Activated T-cell treated with anti-CD3 and anti-CD28 coated beads, Interleukin-2, amount 50 U/mL, for 72 hours (primary cell): ENCODE measurements around the gene ATG7. TPM values are rescaled to one million over a fixed set of nuclear protein-coding genes. Genes with fewer than 3 reads are reported as not detected.
"Not testable (repeated sequence)": the region's sequence is repeated elsewhere in the genome, so short reads cannot be mapped to it uniquely, and the experiment has no call there.

Experiments used
- ATAC-seq, 2 donors: fragments of 150-1000 bp; cut with Tn5 transposase; replicated peaks in 1 of 2; 2 replicates each; pipeline ENCODE4 v1.10.0; 2021; ENCODE audit warnings: moderate library complexity in 2 of 2, mild to moderate bottlenecking in 1 of 2
- DNase-seq, 2 donors: peaks; one replicate each; pipeline ENCODE4 v3.0.0; 2021 to 2022; ENCODE audit warnings: mixed read lengths in 1 of 2
- H3K27ac Mint-ChIP-seq: one replicate; pipeline ENCODE4 v1.8.0; 2022; ENCODE audit warnings: mild to moderate bottlenecking, moderate library complexity, mixed read lengths
- H3K27me3 Mint-ChIP-seq: one replicate; pipeline ENCODE4 v1.8.0; 2022; ENCODE audit warnings: low read depth, mixed read lengths
- H3K36me3 Mint-ChIP-seq, 2 donors: one replicate each; pipeline ENCODE4 v1.8.0; 2022; ENCODE audit warnings: mixed read lengths in 2 of 2, mild to moderate bottlenecking in 1 of 2; ENCODE audit not compliant: insufficient read depth in 2 of 2
- H3K4me1 Mint-ChIP-seq: one replicate; pipeline ENCODE4 v1.8.0; 2022; ENCODE audit warnings: low read depth, mixed read lengths
- H3K4me3 Mint-ChIP-seq, 2 donors: one replicate each; pipeline ENCODE4 v1.8.0; 2022; ENCODE audit warnings: mild to moderate bottlenecking in 2 of 2, mixed read lengths in 2 of 2, moderate library complexity in 2 of 2
- H3K9me3 Mint-ChIP-seq, 2 donors: one replicate each; pipeline ENCODE4 v1.8.0; 2022; ENCODE audit warnings: mixed read lengths in 2 of 2
- total RNA-seq, 2 donors: library from RNA; stranded (reverse); gene quantifications; one replicate each; pipeline ENCODE4 v1.2.3, GENCODE V29; 2022

The ATG7 gene
- total RNA-seq, 2 donors from 2014 or later: 29.7 to 38.2 TPM

DNA sequence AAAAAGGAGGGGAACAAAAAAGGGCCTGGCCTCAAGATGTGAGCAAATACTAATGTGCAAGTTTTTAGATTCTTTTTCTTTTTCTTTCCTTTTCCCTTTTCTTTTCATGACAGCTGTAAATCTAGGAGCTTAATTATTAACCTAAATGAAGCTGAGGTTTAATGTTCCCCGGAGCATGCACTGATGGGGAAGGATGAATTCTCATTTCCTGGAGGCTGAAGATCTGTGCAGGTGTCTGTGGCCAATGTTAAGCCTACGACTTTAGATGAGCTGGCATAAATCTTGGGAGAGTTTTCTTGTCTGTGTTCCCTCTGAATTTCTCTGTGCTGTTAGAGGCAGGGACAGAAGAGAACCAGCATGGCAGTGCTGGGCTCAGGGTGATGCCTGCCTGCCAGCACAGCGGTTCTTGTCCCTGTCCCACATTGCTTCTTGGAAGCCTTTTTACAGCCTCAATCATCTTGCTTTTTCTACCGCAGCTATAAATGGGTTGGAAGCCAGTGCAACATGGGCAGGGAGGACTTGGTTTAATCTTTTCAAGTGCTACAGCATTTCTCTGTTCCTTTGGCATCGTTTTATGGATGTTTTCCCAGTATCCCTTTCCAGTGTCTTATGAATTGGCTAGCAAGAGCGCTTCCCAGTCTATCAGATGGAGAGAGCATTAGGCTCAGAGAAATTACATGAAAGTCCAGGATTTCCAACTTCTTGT, 119.1 kb downstream of the ATG7 start:
- H3K36me3 Mint-ChIP-seq: no peaks in the 10 kb centered on the region

DNA sequence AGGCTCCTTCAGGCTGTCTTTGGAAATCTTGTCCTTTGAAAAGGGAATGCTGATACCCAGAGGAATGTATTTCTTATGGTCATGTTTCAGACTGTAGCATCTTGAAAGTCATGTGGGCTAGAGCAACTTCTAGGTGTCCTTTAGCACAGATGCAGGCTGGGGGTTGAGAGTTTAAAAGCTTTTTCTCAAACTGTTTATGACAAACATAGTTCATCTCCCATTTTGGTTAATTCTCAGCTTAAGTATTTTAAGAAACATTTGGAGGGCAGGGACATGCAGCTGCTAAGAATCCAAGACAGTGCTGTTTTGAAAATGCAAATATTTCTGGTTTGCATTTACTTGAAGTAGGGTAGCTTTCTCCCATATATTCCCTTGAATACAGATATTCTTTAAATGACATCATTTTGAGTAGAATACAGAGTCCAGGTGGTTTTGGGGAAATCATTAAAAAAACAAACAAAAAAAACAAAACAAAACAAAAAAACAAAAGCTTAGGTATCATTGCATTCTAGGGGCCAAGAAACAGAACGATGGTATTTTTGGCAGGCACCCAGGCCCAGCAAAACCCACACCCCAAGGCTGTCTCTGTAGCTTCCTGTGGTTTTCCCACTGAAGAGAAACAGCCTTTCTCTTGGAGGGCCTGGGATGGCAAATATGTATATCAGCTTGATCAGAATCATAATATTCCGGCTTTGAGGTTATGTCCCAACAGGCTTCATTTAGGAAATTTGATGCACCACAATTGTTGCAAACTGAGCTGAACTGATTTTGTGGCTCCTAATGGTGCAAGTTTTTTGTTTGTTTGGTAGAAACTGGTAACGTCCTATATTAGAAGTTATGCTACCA, 120.0 kb downstream of the ATG7 start:
- H3K4me3 Mint-ChIP-seq: no peak overlapping the region
- H3K9me3 Mint-ChIP-seq: no peaks in the 10 kb centered on the region
- no peaks in the 10 kb centered on the region for H3K36me3 Mint-ChIP-seq
- H3K4me1 Mint-ChIP-seq: peaks cover 22% of the 10 kb centered on the region
- DNase-seq (no peak), ATAC-seq (no peak)
- no peaks in the 10 kb centered on the region for H3K27me3 Mint-ChIP-seq
- no peak overlapping the region for H3K27ac Mint-ChIP-seq

More for the DNA sequence above, 119.1 kb downstream of the ATG7 start:
- no peak overlapping the region for H3K27ac Mint-ChIP-seq
- no peak for ATAC-seq
- H3K4me1 Mint-ChIP-seq: peaks cover 22% of the 10 kb centered on the region
- no peak for DNase-seq
- no peak overlapping the region for H3K4me3 Mint-ChIP-seq
- H3K9me3 Mint-ChIP-seq: no peaks in the 10 kb centered on the region
- no peaks in the 10 kb centered on the region for H3K27me3 Mint-ChIP-seq

DNA sequence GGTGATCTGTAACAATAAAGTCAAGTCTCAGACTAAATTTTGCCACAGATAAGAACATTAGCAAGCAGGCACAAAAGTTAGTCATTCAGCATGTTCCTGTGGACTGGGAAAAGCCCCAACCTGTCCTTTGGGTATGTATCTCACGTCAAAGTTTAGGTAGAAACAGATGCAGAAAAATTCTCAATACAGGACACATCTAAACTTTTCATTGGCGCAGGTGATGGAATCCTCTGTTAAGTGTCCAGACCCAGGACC, 120.6 kb downstream of the ATG7 start:
- no peak for ATAC-seq
- Mint-ChIP-seq H3K36me3 (no peaks in the 10 kb centered on the region), H3K4me3 (no peak overlapping the region), H3K27ac (no peak overlapping the region), H3K27me3 (no peaks in the 10 kb centered on the region), H3K4me1 (peaks cover 22% of the 10 kb centered on the region), H3K9me3 (no peaks in the 10 kb centered on the region)
- no peak for DNase-seq

DNA sequence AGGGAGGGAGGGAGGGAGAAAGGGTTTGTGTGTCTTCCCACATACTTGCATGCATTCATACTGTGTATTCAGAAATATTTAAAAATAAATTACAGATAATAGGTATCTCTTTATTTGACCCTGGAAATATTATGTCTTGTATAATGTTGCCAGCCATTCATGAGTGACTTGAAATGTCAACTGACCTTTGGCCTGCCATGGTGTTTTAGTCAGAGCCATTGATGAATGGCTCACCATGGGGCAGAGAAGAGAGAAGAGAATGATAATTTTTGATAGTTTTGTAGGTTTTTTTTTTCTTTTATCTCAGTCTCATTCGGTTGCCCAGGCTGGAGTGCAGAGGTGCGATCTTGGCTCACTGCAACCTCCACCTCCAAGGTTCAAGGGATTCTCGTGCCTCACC, 121.2 kb downstream of the ATG7 start:
- H3K36me3 Mint-ChIP-seq: no peaks in the 10 kb centered on the region
- ATAC-seq (no peak), DNase-seq (no peak)
- H3K27me3 Mint-ChIP-seq: no peaks in the 10 kb centered on the region
- no peak overlapping the region for H3K27ac Mint-ChIP-seq
- no peaks in the 10 kb centered on the region for H3K9me3 Mint-ChIP-seq
- peaks cover 22% of the 10 kb centered on the region for H3K4me1 Mint-ChIP-seq
- H3K4me3 Mint-ChIP-seq: no peak overlapping the region

DNA sequence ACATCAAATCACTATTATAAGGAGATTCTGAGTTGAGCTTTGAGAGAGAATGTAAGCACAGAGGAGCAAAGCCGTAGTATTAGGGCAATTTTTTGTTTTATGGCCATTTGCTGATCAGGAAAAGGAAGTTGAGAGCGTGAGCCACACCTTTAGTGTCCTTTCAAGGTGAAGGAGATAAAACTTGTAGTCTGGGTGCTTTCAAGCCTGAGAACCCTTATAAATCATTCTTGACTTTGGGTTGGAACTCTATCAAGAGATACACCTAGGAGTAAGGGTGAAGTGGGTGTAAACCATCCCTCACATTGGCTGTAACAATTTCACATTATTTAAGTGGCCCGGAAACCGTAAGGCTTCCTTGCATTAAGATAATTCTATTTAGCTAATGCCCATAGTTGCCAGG, 122.2 kb downstream of the ATG7 start:
- ATAC-seq (no peak), DNase-seq (no peak)
- H3K27ac Mint-ChIP-seq: no peak overlapping the region
- peaks cover 22% of the 10 kb centered on the region for H3K4me1 Mint-ChIP-seq
- no peaks in the 10 kb centered on the region for H3K27me3 Mint-ChIP-seq
- H3K9me3 Mint-ChIP-seq: no peaks in the 10 kb centered on the region
- no peak overlapping the region for H3K4me3 Mint-ChIP-seq
- no peaks in the 10 kb centered on the region for H3K36me3 Mint-ChIP-seq

DNA sequence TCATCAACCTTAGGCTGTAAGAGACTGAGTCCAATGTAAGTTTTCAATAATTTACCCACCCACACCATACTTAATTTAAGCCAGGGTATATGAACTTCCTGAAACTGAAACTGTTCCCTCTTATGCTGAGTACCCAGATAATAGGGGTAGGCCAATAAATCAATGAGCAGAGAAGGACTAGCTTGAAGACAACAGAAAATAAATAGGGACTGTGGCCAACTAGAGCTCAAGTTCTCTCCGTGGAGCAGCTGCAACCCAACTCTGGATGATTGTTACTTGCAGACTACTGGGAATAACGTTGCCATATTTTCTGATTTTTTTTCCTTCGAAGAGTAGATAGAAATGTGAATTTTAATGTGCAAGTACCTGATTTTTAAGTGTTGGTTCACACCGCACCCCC, 128.0 kb downstream of the ATG7 start:
- Mint-ChIP-seq H3K4me1 (no peaks in the 10 kb centered on the region), H3K36me3 (peaks cover 7 to 8% of the 10 kb centered on the region in 2 donors), H3K27ac (no peak overlapping the region), H3K4me3 (no peak overlapping the region), H3K9me3 (peaks cover 3 to 8% of the 10 kb centered on the region in 2 donors), H3K27me3 (no peaks in the 10 kb centered on the region)
- DNase-seq (no peak), ATAC-seq (no peak)

DNA sequence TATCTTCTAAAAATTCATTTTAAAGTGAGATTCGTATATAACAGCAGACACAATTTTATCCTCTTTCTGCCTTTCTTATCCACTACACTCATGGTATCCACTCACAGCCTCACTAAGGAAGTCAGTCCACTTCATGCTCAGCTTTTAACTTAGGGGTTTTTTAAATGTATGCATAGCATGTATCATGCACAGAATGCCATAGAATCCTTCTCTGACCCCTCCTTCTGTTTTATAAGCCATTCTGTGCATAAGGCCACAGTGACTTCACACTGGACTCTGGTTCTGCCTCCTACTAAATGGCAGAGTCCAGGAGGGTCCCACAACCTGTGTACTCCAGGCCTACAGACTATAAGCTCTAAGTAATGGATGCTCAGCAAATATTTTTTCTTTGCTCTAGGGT, 129.2 kb downstream of the ATG7 start:
- Mint-ChIP-seq H3K9me3 (peaks cover 4 to 10% of the 10 kb centered on the region in 2 donors), H3K27me3 (no peaks in the 10 kb centered on the region), H3K4me1 (no peaks in the 10 kb centered on the region), H3K27ac (no peak overlapping the region), H3K4me3 (no peak overlapping the region), H3K36me3 (peaks cover 11 to 15% of the 10 kb centered on the region in 2 donors)
- ATAC-seq (no peak), DNase-seq (no peak)

DNA sequence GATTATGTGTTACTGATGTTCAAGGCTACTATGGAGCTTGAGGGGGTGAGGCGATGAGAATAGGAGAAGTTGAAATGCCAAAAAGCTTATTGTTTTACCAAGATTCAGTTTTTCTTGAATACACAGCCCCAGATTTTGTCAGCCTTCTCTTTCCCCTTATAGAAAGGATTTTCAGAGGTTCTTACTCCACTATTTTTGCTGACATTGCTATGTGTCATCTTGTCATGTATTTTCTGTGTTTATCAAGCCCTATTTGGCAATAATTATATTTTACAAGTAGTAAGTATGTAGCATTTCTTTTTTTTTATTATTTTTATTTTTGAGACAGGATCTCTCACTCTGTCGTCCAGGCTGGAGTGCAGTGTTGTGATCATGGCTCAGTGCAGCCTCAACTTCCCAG, 133.1 kb downstream of the ATG7 start:
- Mint-ChIP-seq H3K4me1 (no peaks in the 10 kb centered on the region), H3K27me3 (no peaks in the 10 kb centered on the region), H3K4me3 (no peak overlapping the region), H3K27ac (no peak overlapping the region), H3K36me3 (peaks cover 26 to 35% of the 10 kb centered on the region in 2 donors), H3K9me3 (peaks cover 16 to 18% of the 10 kb centered on the region in 2 donors)
- DNase-seq: no peak
- ATAC-seq: no peak

DNA sequence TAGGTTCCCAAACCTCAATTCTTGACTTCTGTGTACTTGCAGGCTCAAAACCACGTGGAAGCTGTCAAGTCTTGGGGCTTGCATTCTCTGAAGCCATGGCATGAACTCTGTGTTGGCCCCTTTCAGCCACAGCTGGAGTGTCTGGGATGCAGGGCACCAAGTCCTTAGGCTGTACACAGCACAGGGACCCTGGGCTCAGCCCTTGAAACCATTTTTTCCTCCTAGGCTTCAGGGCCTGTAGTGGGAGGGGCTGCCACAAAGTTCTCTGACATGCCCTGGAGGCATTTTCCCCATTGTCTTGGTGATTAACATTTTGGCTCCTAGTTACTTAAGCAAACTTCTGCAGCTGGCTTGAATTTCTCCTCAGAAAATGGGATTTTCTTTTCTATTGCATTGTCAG, 135.4 kb downstream of the ATG7 start:
- no peak overlapping the region for H3K4me3 Mint-ChIP-seq
- H3K27me3 Mint-ChIP-seq: no peaks in the 10 kb centered on the region
- H3K4me1 Mint-ChIP-seq: no peaks in the 10 kb centered on the region
- peaks cover 18 to 21% of the 10 kb centered on the region in 2 donors for H3K9me3 Mint-ChIP-seq
- ATAC-seq (no peak), DNase-seq (no peak)
- peaks cover 26 to 47% of the 10 kb centered on the region in 2 donors for H3K36me3 Mint-ChIP-seq
- H3K27ac Mint-ChIP-seq: no peak overlapping the region

DNA sequence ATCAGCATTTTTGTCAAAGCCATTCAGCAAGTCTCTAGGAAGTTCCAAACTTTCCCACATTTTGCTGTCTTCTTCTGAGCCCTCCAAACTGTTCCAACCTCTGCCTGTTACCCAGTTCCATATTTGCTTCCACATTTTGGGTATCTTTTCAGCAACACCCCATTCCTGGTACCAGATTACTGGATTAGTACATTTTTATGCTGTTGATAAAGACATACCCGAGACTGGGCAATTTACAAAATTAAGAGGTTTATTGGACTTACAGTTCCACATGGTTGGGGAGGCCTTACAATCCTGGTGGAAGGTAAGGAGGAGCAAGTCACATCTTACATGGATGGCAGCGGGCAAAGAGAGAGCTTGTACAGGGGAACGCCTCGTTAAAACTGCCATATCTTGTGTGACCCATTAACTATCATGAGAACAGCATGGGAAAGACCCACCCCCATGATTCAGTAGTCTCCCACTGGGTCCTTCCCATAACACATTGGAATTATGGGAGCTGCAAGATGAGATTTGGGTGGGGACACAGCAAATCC, 136.2 kb downstream of the ATG7 start:
- not testable (repeated sequence) for H3K27me3 Mint-ChIP-seq, ATAC-seq, H3K4me1 Mint-ChIP-seq, H3K27ac Mint-ChIP-seq, H3K4me3 Mint-ChIP-seq, DNase-seq
- peaks cover 18% of the 10 kb centered on the region in 2 donors for H3K9me3 Mint-ChIP-seq
- H3K36me3 Mint-ChIP-seq: peaks cover 24 to 49% of the 10 kb centered on the region in 2 donors

DNA sequence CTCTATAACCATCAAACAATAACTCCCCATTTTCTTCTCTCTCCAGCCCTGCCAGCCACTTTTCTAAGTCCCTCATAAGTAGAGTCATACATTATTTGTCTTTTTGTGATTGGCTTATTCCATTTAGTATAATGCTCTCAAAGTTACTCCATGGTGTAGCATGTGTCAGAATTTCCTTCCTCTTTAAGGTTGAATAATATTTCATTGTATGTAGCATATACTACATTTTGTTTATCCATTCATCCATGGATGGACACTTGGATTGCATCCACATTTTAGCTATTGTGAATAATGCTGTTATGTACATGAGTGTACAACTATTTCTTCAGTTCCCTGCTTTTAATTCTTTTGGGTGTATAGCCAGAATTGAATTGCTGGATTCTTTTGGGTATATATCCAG, 138.4 kb downstream of the ATG7 start:
- DNase-seq (no peak), ATAC-seq (no peak)
- Mint-ChIP-seq H3K4me1 (no peaks in the 10 kb centered on the region), H3K9me3 (peaks cover 20% of the 10 kb centered on the region in 2 donors), H3K27ac (no peak overlapping the region), H3K27me3 (no peaks in the 10 kb centered on the region), H3K36me3 (peaks cover 27 to 57% of the 10 kb centered on the region in 2 donors), H3K4me3 (no peak overlapping the region)

DNA sequence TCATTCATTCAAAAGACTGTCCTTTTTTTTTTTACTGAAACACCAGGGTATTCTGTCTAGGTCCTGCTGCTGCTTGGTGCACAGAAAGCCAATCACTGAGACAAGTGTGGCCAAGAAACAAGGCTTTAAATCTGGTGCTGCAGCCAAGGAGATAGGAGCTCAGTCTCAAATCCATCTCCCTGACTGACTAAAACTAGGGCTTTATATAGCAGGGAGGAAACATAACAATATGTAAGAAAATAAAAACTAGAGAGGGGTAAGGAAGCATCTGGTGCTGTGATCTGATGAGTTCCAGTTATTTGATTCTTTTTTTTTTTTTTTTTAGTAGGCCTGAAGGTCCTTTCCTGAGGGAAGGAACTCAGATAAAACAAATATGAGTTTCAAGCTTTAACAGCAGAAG, 139.8 kb downstream of the ATG7 start:
- ATAC-seq: no peak
- Mint-ChIP-seq H3K9me3 (peaks cover 14% of the 10 kb centered on the region in 2 donors), H3K4me1 (no peaks in the 10 kb centered on the region), H3K4me3 (no peak overlapping the region), H3K27me3 (no peaks in the 10 kb centered on the region), H3K36me3 (peaks cover 19 to 45% of the 10 kb centered on the region in 2 donors), H3K27ac (no peak overlapping the region)
- DNase-seq: no peak

DNA sequence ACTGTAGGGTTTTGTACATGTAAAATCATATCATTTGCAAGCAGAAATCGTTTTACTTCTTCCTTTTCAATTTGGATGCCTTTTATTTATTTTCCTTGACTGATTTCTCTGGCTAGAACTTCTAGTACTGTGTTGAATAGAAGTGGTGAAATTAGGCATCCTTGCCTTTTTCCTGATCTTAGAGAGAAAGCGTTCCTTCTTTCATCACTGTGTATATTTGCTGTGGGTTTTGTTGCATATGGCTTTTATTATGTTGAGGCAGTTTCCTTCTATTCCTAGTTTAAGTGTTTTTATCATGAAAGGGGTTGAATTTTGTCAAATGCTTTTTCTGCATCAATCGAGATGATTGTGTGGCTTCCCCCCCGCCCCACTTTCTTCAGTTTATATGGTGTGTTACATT, 140.9 kb downstream of the ATG7 start:
- peaks cover 12 to 13% of the 10 kb centered on the region in 2 donors for H3K9me3 Mint-ChIP-seq
- DNase-seq (no peak), ATAC-seq (no peak)
- no peaks in the 10 kb centered on the region for H3K27me3 Mint-ChIP-seq
- no peak overlapping the region for H3K27ac Mint-ChIP-seq
- peaks cover 17 to 41% of the 10 kb centered on the region in 2 donors for H3K36me3 Mint-ChIP-seq
- no peaks in the 10 kb centered on the region for H3K4me1 Mint-ChIP-seq
- no peak overlapping the region for H3K4me3 Mint-ChIP-seq
